ENCODE measurements around the gene UST. TPM values are rescaled to one million over a fixed set of nuclear protein-coding genes. Genes with fewer than 3 reads are reported as not detected.

Gene UST
- total RNA-seq, 1 experiment from 2014 or later, result 3.9 TPM

- DNase-seq (no peak), ATAC-seq (no peak)
- Histone ChIP-seq H3K4me3 (ENCODE audit: low read length) (no peak overlapping the region), H3K27ac (ENCODE audit: low read length) (no peak overlapping the region), H3K4me1 (ENCODE audit: insufficient read depth, low read length) (no peaks in the 10 kb centered on the region), H3K9me3 (ENCODE audit: low read length) (no peaks in the 10 kb centered on the region), H3K79me2 (ENCODE audit: low read length) (no peaks in the 10 kb centered on the region; the same call in 1 of the 2 replicates), H3K9me2 (replicated peaks; ENCODE audit: low read length) (no peaks in the 10 kb centered on the region), H2AFZ (ENCODE audit: low read length) (no peak overlapping the region), H3K36me3 (ENCODE audit: low read depth, low read length) (no peaks in the 10 kb centered on the region), H3K27me3 (ENCODE audit: low read length) (no peaks in the 10 kb centered on the region), H3K9ac (ENCODE audit: low read length) (no peak overlapping the region), H3F3A (ENCODE audit: low read length, unreplicated experiment) (no peaks in the 10 kb centered on the region), H4K20me1 (ENCODE audit: low read length) (no peaks in the 10 kb centered on the region), H3K4me2 (ENCODE audit: low read length) (no peak overlapping the region)
- CTCF ChIA-PET, result no interaction called here
- TF ChIP-seq EZH2 (IDR thresholded peaks at IDR 0.05; ENCODE audit: low read length, unreplicated experiment) (no peak), CTCF (conservative IDR thresholded peaks at IDR 0.05; ENCODE audit: low read depth, low read length) (no peak), EZH2phosphoT487 (IDR thresholded peaks at IDR 0.05; ENCODE audit: borderline replicate concordance, low read length) (no peak)
- intact Hi-C loops (cut with micrococcal nuclease), result no loop called here
- POLR2A ChIA-PET (ENCODE audit: unreplicated experiment), result no interaction called here
- BruUV-seq (replicated peaks), result no TSS peak
Observed at GRCh38 chr6:148769304-148769968, 22.6 kb downstream of the UST start.

DNA sequence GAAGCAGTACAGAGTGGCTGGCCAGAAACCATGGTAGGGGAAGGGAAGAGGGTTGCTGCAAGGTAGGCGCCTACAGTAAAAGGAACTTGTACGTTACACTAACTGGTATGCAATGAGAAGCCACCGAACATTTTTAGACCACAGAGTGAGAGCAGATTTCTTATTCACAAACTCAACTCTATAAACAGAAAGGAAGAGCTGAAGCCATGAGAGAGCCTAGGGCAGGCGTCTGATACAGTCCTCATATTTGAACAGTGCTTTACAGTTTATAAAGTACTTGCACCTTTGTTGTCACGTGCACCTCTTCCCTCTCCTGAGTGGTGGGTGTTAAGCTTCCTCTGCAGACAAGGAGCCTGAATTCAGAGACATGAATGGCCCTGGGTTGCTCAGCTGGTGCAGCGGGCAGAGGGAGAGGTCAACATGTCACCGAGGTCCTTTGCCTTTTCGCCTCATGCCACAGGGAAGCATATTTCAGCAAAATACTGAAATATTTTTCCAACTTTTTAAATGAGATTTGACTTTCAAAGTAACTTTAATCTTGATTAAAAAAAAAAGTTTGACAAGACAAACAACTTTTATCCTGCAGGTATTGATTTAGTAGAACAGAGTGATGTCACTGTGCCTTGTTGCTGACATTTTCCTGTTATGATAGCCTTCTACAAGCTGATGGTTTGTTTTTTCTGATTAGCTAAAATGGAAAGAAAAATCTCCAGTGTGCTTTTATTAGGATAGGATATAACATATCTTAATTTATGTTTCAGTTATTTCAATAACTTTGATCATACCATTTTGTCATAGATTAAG, 23.8 kb downstream of the UST start:
- Histone ChIP-seq H3K79me2 (ENCODE audit: low read length) (no peaks in the 10 kb centered on the region; the same call in 1 of the 2 replicates), H3F3A (ENCODE audit: low read length, unreplicated experiment) (no peaks in the 10 kb centered on the region), H3K27ac (ENCODE audit: low read length) (no peak overlapping the region), H3K36me3 (ENCODE audit: low read depth, low read length) (no peaks in the 10 kb centered on the region), H3K27me3 (ENCODE audit: low read length) (no peaks in the 10 kb centered on the region), H3K4me2 (ENCODE audit: low read length) (no peak overlapping the region), H2AFZ (ENCODE audit: low read length) (no peak overlapping the region), H3K9me2 (replicated peaks; ENCODE audit: low read length) (no peaks in the 10 kb centered on the region), H3K9me3 (ENCODE audit: low read length) (no peaks in the 10 kb centered on the region), H3K4me3 (ENCODE audit: low read length) (no peak overlapping the region), H4K20me1 (ENCODE audit: low read length) (no peaks in the 10 kb centered on the region), H3K9ac (ENCODE audit: low read length) (no peak overlapping the region), H3K4me1 (ENCODE audit: insufficient read depth, low read length) (no peaks in the 10 kb centered on the region)
- intact Hi-C loops (cut with micrococcal nuclease), result no loop called here
- ChIA-PET POLR2A (ENCODE audit: unreplicated experiment) (no interaction called here), CTCF (no interaction called here)
- no peak for DNase-seq
- ATAC-seq, result no peak
- TF ChIP-seq EZH2phosphoT487 (IDR thresholded peaks at IDR 0.05; ENCODE audit: borderline replicate concordance, low read length), result no peak
- TF ChIP-seq CTCF (conservative IDR thresholded peaks at IDR 0.05; ENCODE audit: low read depth, low read length), result no peak
- no peak for TF ChIP-seq EZH2 (IDR thresholded peaks at IDR 0.05; ENCODE audit: low read length, unreplicated experiment)
- BruUV-seq (replicated peaks), result no TSS peak

DNA sequence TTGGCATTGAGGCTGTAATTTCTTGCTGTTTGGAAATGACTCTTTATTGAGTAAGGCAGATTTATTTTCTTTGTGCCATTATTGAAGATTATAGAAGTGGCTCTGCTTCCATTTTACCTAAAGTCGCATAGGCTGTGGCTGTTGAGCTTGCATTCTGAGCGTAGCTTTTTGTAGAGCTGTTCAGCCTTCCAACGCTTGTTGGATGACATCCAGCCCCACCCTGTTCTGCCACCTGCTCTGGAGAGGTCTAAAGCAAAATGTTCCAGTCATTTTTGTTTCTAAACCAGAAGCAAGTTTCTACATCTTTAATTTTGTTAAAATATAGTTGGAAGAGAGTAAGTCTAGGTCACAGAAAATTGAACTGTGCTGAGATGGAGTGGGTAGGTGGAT, 24.4 kb downstream of the UST start:
- ChIA-PET CTCF (no interaction called here), POLR2A (ENCODE audit: unreplicated experiment) (no interaction called here)
- DNase-seq (no peak), ATAC-seq (no peak)
- BruUV-seq (replicated peaks), result no TSS peak
- H3K9ac ChIP-seq (ENCODE audit: low read length), result no peak overlapping the region
- no peak overlapping the region for H2AFZ ChIP-seq (ENCODE audit: low read length)
- no peaks in the 10 kb centered on the region for H3K9me2 ChIP-seq (replicated peaks; ENCODE audit: low read length)
- H3K4me1 ChIP-seq (ENCODE audit: insufficient read depth, low read length), result peaks cover 4% of the 10 kb centered on the region
- H4K20me1 ChIP-seq (ENCODE audit: low read length), result no peaks in the 10 kb centered on the region
- H3K36me3 ChIP-seq (ENCODE audit: low read depth, low read length), result no peaks in the 10 kb centered on the region
- intact Hi-C loops (cut with micrococcal nuclease), result no loop called here
- no peak overlapping the region for H3K4me2 ChIP-seq (ENCODE audit: low read length)
- H3K9me3 ChIP-seq (ENCODE audit: low read length), result no peaks in the 10 kb centered on the region
- H3K27ac ChIP-seq (ENCODE audit: low read length), result no peak overlapping the region
- TF ChIP-seq CTCF (conservative IDR thresholded peaks at IDR 0.05; ENCODE audit: low read depth, low read length), result no peak
- H3K4me3 ChIP-seq (ENCODE audit: low read length), result no peak overlapping the region
- H3K27me3 ChIP-seq (ENCODE audit: low read length), result no peaks in the 10 kb centered on the region
- H3F3A ChIP-seq (ENCODE audit: low read length, unreplicated experiment), result no peaks in the 10 kb centered on the region
- no peaks in the 10 kb centered on the region; the same call in 1 of the 2 replicates for H3K79me2 ChIP-seq (ENCODE audit: low read length)
